ENCODE results near the gene NCF4.

NCF4 gene

DNA sequence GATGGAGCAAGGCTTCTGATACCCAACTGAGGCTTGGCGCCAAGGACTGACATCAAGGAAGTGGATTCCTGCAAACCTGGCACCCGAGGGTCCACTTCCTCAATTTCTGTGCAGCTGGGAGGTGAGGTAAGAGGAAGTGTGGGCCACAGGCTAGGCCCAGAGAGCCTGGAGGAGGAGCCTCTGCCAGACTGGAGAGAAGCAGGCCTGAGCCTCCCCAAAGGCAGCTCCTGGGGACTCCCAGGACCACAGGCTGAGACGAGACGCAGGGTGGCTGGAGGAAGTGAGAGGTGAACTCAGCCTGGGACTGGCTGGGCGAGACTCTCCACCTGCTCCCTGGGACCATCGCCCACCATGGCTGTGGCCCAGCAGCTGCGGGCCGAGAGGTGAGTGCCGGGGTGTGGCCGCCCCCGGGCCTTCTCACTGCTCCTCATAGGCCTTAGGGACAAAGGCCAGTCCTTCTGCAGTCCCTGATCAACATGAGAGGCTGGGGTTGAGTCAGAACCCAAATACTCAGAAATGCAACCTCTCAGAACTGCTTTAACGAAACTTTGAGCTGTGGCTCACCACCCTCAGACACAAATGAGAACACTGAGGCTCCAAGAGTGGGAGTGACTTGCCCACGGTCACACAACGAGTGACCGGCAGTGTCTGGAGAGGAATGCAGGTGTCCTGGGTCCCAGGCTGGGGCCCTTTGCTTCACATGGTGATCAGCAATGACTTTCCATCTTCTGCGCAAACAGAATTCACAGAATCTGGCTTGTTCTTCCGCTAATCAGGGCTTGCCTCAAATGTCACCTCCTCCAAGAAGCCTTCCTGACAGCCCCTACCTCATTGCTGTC lies at the start of gene NCF4:
NCF4 (plus strand) TSS at position 186 of the 839 bp plus-strand sequence; CDS start at position 352, 166 bp downstream.
- peak; percentile 97 for DNase-seq

DNA sequence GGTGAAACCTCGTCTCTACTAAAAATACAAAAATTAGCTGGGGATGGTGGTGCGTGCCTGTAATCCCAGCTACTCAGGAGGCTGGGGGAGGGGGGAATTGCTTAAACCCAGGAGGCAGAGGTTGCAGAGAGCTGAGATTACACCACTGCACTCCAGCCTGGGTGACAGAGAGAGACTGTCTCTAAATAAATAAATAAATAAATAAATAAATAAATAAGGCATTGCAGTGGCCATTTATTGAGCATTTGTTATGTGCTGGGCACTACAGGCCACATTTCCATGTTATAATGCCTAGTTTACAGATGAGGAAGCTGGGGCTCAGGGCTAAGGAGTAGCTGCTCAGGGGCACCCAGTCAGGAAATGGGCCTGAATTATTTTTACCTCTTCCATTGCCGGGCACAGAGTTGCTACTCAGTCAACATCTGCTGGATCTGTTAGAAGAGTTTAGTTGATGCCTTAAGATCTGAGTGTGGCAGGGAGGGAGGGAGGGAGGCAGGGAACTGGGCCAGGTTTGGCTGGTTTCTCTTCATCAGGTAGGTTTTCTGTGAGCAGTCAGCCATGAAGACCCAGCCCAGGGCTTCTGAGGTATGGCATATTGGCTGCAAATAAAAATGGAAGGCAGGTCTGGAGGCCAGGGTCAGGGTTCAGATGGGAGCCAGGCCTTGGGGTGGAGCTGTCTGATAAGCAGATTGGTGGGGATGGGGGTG lies 49.6 kb upstream of the NCF4 start:
- no peak for DNase-seq

DNA sequence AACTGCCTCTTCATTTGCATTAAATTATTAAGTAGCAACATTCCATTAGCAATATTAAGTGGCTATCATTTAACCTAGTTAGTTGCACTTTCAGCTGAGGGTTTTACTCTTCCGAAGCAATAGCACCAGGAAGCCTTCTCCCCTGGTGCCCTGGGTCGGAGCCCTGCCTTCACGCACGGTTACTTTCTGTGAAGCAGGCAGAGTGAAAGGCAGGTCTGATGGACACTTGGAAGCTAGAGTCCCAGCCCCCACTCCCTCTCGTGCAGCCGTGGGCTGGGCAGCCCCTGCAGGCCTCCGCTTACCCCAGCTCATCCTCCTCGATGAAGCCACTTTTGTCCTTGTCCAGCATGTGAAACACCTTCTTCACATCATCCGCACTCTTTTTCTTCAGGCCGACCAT lies 46.0 kb upstream of the NCF4 start:
- DNase-seq: no peak

DNA sequence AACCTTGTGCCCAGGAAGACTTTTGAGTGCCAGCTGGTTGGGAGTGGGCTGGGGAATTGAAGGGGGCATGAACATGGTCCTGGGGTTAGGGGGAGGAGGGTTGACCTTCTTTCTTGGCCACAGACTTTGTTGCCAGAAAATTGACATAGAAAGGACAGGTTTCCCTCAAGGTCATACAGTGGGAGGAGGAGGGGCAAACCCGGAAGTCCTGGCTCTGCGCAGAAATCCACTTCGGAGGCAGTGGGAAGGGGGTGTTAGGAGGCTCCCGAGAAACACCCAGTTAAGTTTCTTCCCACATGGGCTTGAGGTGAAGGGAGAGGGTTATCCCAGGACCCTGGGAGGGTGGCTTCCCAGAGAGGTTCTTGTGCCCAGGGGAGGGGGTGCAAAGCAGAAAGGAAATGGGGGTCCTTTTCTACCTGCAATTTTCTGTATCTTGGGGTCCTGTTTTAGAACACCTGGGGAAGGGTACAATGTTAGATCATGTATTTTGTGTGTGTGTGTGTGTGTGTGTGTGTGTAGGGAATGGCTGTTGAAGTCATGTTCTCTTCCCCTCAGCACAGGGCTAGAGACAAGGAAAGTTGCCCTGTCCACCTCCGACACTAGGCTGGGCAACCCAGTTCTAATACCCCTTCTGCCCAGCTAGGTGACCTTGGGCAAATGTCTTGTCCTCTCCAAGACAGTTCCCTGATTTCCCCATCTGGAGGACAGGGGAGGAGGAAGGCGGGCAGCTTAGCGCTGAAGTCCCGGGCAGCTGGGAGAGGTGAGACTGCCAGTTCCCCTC lies 45.1 kb upstream of the NCF4 start:
- no peak for DNase-seq

DNA sequence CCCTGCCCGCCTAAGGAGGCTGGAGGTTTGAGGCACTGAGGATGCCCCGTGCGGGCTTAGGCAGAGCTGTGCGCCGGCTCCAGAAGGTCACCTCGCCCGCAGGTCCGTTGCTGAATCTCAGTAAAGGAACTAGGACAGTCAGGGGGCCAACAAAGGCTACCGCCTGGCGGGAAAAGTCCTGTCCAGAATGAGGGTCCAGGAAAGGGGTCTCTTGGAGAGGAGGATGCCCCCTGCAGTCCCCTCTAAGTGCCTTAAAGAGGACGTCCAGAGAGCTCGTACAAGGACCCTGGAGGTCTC lies 44.5 kb upstream of the NCF4 start:
- DNase-seq: no peak

DNA sequence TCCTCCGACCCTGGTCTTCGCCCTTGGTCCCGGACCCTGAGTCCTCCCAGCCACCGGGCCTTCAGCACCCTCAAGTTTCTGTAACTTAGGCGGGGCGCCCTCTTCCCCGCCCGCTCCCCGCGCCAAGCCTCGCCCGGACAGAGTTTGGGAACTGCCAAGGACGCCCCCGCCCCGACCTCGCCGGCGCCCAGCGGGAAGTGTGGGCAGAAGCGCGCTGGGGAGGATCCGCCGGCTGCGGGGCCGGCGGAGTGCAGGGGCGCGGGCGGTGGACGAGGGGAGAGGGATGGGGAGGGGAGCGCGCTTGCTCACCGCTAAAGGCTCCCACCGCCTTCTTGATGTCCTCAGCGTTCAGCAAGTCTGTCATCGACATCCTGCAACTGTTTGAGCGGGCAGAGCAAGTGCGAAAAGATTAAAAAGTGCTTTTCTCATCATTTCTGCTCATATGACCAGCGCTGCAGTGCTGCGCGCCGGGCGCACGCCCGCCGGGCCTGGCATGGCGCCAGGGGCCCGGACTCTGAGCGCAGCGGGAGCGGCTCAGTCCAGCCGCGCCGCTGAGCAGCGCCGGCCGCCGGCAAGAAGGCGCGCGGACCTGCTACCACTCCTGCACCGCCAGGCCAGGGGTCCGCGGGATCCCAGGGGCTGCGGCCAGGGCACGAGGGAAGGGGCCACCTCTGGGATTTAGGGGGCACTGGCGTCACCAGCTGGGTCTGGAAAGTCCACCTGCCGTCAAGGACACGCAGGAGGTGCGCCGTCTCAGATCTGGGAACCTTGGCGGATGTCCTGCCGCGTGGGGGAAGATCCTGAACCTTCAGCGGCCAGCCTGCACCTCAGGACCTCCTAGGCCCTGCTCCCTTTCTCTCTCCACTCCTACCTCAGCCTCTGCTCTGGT lies 43.9 kb upstream of the NCF4 start, which contains the start of gene PVALB:
PVALB (minus strand) TSS at position 400 of the 889 bp plus-strand sequence; CDS start at position 370, 30 bp downstream.
- DNase-seq: no peak

DNA sequence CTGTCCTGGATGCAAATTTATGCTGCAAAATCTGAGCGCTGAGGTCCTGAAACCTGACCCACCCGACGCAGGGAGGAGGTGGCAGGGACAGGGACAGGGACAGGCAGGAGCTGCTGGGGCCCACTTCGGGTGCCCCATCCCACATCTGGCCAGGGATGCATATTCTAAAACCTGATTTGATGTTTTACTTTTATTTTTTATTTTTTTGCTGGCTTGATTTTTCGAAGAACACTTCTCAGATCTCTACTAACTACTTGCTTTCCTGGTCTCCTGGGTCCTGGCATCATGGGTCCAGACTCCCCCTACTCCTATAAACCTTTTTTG lies 43.3 kb upstream of the NCF4 start:
- DNase-seq: no peak

DNA sequence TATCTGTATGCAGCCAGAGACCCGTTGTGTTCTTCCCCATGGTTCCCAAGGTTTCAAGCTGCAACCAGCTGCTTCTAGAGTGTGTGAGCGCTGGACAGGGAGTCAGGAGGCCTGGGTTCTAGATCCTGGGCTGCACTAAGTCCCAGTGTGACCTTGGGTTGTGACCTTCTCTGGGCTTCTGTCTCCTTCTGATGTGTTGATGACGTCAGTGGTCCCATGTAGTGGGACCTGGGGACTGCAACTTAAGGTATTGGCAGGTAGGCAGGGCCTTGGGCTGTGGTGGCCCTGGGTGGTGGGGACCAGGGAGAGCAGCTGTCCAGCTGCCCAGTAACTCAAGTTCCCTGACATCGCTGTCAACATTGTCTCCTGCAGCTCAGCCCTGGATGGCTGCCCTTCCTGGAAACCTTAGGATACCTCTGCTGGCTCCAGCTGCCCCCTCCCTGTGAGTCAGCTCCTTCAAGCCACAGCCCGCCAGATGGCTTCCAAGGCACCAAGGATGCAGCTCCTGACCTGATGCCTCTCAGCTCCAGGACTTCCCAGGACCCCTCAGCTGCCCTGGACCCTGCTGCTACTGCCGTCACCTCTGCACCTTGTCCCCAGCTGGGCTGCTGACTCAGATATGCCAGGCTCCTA lies 42.7 kb upstream of the NCF4 start:
- DNase-seq: no peak

DNA sequence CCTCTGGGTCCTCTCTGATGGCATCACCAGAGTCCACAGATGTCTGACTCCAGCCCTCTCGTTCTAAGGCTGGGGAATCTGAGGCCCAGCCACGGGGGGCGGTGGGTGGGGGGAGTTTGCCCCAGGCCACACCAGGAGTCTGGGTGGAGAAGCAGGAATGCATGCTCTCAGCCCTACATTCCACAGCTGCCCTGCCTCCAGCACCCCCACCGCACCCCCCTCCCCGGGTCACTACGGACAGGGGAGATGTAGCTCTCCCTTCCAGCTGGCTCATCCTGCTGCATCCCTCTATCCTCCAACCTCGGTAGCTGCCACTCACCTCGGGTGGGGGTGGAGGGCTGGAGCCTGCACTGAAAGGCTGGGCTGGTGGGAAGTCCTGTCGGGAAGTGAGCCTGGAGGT lies 41.7 kb upstream of the NCF4 start:
- DNase-seq: no peak

DNA sequence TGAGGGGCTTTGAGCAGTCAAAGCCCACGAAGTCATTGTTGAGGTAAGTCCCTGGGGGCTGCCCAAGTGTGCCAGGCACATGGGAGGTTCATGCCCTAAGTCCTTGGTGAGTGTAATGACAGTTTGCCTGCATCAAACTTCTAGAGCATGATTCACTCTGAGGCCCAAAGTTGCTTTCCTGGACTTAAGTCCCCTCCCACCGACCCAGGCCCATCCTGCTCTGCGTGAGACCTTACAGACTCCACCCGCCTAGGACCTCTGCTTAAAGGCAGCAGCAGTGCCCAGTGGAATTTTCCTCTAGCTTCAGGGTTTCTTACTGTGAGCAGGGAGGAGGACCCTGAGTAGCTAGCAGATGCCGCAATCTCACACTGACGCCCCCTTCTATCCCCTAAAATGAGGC lies 38.2 kb upstream of the NCF4 start:
- no peak for DNase-seq

DNA sequence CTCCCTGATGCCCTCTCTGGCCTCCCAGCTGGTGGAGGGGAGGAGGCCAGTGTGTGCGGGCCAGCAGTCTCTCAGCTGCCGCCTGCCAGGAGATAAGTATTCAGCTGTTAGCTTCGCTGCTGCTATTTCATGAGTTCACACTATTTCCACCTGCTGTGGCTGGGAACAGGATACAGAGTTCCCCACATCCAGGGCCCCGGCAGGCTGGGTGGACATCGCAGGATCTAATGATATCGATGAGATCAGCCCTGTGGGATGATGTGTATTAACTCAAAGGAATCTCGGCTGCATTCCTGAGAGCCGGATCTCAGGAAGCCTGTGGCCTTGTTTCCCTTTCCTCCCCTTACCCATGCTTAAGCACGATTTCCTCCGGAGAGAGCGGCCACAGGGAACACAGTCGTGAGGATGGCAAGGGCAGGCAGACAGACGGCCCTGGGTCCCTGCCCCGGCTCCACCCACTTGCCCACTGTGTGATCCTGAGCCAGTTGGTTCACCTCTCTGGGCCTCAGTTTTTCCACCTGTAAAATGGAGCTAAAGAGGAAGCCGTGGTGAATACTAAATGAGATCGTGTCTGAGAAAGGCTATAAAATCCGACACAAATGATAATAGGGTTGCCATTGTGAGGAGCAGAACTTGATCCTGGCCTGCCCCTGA lies 37.5 kb upstream of the NCF4 start:
- DNase-seq: no peak

DNA sequence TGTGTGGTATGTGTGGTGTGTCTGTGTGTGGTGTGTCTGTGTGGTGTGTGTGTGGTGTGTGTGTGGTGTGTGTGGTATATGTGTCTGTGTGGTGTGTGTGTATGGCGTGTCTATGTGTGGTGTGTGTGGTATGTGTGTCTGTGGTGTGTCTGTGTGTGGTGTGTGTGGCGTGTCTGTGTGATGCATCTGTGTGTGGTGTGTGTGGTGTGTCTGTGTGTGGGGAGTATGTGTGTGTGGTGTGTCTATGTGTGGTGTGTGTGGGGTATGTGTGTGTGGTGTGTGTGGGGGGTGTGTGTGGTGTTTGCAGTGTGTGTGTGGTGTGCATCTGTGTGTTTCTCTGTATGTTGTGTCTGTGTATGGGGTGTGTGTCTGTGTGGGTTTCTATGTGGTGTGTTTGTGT lies 36.2 kb upstream of the NCF4 start:
- DNase-seq: no peak

DNA sequence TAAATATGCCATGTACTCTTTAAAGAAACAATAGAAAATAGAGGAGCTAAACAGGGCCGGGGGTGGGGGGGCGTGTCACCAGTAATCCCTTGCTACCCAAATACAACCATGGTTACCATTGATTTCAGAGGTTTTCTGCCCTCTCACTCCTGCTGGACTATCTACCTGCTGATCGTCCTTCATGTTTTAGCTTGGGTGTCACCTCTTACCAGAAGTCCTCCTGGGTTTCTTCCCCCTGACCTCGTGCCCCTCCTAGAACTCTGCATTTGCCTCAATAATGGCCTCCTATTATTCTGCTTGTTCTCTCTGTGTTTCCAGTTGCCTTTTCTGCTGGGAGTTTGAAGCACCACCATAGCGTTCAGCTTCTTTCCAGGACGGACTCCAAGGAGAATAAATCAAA lies 34.5 kb upstream of the NCF4 start:
- no peak for DNase-seq

DNA sequence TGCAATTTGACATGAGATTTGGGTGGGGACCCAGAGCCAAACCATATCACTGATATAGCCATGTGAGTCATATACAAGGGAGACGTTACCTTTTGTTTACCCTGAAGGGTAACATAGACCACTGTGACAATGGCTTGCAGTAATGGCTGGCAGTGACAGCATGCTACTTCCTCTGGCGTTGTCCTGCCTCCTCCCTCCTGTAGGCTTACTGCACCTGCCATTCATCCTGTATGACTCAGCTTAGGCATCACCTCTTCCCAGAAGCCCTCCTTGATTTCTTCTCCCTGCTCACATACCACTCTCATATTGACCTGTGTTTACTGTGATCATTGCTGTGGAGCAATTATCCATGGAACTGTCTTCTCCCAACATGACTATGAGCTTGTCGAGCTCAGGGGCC lies 32.0 kb upstream of the NCF4 start:
- no peak for DNase-seq

DNA sequence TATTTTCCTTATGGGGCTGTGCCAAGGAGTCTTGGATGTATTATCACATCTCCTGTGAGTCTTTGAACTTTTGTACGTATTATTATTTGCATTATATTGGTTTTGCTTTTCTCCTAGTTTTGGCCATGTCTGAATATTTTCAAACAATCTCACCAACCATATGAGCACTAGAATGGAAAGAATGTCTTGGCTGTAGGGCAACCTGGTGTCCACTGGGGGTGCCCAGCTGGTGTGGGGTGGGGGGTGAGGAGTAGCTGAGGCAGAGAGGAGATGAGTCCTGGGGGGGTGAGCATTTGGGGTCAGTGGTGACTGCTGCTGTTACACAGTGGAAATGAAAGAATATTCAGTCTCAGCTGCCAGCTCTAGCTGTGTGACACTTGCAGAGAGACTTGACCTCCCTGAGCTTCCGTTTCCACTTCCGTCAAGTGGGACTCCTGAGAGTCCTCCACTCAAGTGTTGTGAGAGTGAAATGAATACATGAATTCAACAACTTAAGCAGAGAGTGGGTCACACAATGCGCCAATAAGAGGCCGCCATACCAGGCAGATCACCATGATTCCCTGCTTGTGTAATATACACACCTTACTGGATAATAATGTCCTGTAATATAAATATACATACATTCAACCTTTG lies 31.3 kb upstream of the NCF4 start:
- no peak for DNase-seq

DNA sequence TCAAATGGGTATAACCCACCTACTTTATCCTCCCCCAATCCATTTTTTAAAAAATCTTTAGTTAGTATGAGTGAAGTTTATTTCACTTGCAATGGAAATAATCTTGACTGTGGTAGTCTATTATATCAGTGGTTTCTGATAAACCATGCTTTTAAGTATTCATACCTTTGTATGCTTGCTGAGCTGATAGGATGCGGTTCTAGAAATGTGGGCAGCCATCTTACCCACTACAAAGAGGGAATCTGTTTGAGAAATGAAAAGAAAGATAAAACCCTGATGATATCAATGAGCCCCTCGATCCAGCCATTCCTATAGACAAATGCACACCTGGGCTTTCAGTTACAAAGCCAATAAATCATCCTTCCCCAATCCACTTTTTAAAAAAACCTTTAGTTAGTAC lies 30.2 kb upstream of the NCF4 start:
- no peak for DNase-seq

DNA sequence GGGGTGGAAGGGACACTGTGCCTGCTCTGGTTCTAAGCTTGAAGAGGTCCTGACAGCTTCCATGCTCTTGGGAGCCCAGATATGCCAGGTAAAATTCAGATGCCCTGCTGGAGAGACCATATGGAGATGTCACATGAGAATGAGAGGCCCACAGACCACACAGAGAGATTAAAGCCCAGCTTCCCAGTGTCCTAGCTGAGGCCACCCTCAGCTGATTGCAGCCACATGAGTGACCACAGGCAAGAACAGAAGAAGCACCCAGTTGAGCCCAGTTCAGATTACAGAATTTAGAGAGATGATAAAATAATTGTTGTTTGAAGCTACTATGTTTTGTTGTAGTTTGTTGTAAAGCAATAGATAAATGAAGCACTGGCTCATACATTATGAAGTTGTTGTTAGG lies 29.6 kb upstream of the NCF4 start:
- DNase-seq: no peak

DNA sequence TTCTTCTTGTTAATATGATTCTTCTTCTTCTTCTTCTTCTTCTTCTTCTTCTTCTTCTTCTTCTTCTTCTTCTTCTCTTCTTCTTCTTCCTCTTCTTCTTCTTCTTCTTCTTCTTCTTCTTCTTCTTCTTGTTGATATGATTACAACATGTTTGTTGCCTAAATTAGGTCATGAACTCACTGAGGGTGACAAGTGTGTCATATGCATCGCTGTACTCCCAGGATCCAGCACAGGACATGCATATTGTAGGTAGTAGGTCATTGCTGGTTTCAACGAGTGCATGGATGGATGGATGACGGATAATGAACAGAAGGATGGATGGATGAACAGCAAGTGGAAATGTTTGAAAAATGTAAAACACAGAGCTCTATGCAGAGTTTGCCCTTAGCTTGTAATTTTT lies 29.1 kb upstream of the NCF4 start:
- no peak for DNase-seq

DNA sequence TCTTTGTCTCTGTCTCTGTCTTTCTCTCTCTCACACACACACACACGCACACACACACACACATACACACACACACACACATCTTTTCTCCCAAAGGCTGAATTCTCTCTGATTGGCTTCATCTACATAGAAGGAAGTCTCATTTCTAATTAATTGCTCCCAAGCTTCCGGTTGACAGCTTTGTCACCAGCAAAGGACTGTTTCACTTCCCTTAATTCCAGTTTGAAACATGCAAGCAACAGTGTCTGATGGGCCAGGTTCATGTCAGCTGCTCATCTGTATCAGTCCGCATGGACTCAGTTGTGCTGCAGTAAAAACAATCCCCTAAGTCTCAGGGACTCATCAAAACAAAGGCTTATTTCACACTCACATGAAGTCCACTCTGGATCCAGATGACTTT lies 27.7 kb upstream of the NCF4 start:
- DNase-seq: no peak

DNA sequence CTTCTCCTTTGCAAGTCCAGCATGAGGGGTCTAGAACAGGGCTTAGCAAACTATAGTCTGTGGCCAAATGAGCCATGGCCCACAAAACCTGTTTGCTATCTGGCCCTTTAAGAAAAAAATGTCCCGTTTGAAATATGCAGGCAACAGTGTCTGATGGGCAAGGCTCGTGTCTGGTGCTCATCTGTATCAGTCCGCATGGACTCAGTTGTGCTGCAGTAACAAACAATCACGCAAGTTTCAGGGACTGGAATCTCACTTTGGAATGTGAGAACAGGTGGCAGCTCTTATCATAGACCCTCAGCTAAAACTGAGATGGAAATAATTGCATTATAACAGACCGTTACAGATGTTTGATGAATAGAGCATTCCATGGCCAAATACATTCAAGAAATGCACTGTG lies 24.9 kb upstream of the NCF4 start:
- no peak for DNase-seq

All from GF-D8 (cell line).